ENCODE data around the gene ANKDD1A.

The ANKDD1A gene

GRCh38 chr15:64911311-64912186 is at the start of gene ANKDD1A:
ANKDD1A (plus strand) TSS chr15:64911902; CDS start chr15:64911931, 29 bp downstream.
- no peak for DNase-seq (ENCODE audit: low read depth)

- no peak for DNase-seq (ENCODE audit: low read depth)
Measured at GRCh38 chr15:64861960-64862359, 49.7 kb upstream of the ANKDD1A start.

- DNase-seq (ENCODE audit: low read depth) = no peak
Measured at GRCh38 chr15:64862408-64862807, 49.3 kb upstream of the ANKDD1A start.

GRCh38 chr15:64864068-64864467 is 47.6 kb upstream of the ANKDD1A start:
- no peak for DNase-seq (ENCODE audit: low read depth)

- no peak for DNase-seq (ENCODE audit: low read depth)
Measured at GRCh38 chr15:64865126-64865997, 46.3 kb upstream of the ANKDD1A start.

GRCh38 chr15:64865998-64866520 is 45.6 kb upstream of the ANKDD1A start:
- DNase-seq (ENCODE audit: low read depth) = no peak

GRCh38 chr15:64869501-64869900 is 42.2 kb upstream of the ANKDD1A start:
- no peak for DNase-seq (ENCODE audit: low read depth)

- no peak for DNase-seq (ENCODE audit: low read depth)
Measured at GRCh38 chr15:64870353-64870752, 41.3 kb upstream of the ANKDD1A start.

- DNase-seq (ENCODE audit: low read depth) = no peak
Measured at GRCh38 chr15:64875641-64876223, 36.0 kb upstream of the ANKDD1A start.

GRCh38 chr15:64877435-64877834 is 34.3 kb upstream of the ANKDD1A start:
- no peak for DNase-seq (ENCODE audit: low read depth)

- no peak for DNase-seq (ENCODE audit: low read depth)
Measured at GRCh38 chr15:64878705-64879104, 33.0 kb upstream of the ANKDD1A start.

GRCh38 chr15:64883100-64883581 is 28.6 kb upstream of the ANKDD1A start:
- DNase-seq (ENCODE audit: low read depth) = no peak

- peak; percentile 70 for DNase-seq (ENCODE audit: low read depth)
Measured at GRCh38 chr15:64883997-64884511, 27.6 kb upstream of the ANKDD1A start.

- DNase-seq (ENCODE audit: low read depth) = no peak
Measured at GRCh38 chr15:64884679-64885078, 27.0 kb upstream of the ANKDD1A start.

- no peak for DNase-seq (ENCODE audit: low read depth)
Measured at GRCh38 chr15:64888336-64888735, 23.4 kb upstream of the ANKDD1A start.

GRCh38 chr15:64891561-64891960 is 20.1 kb upstream of the ANKDD1A start:
- no peak for DNase-seq (ENCODE audit: low read depth)

- no peak for DNase-seq (ENCODE audit: low read depth)
Measured at GRCh38 chr15:64892847-64893403, 18.8 kb upstream of the ANKDD1A start.

- peak; percentile 91 for DNase-seq (ENCODE audit: low read depth)
Measured at GRCh38 chr15:64893481-64894394, 18.0 kb upstream of the ANKDD1A start.

- no peak for DNase-seq (ENCODE audit: low read depth)
Measured at GRCh38 chr15:64894395-64895056, 17.2 kb upstream of the ANKDD1A start.
